ENCODE results near the gene GPRC5D.

The GPRC5D gene

GRCh38 chr12:12979731-12980259 is 27.8 kb upstream of the GPRC5D start:
- peak; percentile 82 for DNase-seq (ENCODE audit: low spot score)

GRCh38 chr12:12979126-12979525 is 27.2 kb upstream of the GPRC5D start:
- no peak for DNase-seq (ENCODE audit: low spot score)

GRCh38 chr12:12977231-12977630 is 25.3 kb upstream of the GPRC5D start:
- DNase-seq (ENCODE audit: low spot score) = no peak

- peak; percentile 66 for DNase-seq (ENCODE audit: low spot score)
Measured at GRCh38 chr12:12976366-12976765, 24.4 kb upstream of the GPRC5D start.

GRCh38 chr12:12975322-12976077 is 23.5 kb upstream of the GPRC5D start:
- peak; percentile 45 for DNase-seq (ENCODE audit: low spot score)

GRCh38 chr12:12974211-12974610 is 22.2 kb upstream of the GPRC5D start:
- no peak for DNase-seq (ENCODE audit: low spot score)

- DNase-seq (ENCODE audit: low spot score) = no peak
Measured at GRCh38 chr12:12973019-12973418, 21.0 kb upstream of the GPRC5D start.

- DNase-seq (ENCODE audit: low spot score) = no peak
Measured at GRCh38 chr12:12965836-12966235, 13.9 kb upstream of the GPRC5D start.

GRCh38 chr12:12964255-12964654 is 12.3 kb upstream of the GPRC5D start:
- DNase-seq (ENCODE audit: low spot score) = no peak

GRCh38 chr12:12960639-12961209 is 8.8 kb upstream of the GPRC5D start:
- no peak for DNase-seq (ENCODE audit: low spot score)

- no peak for DNase-seq (ENCODE audit: low spot score)
Measured at GRCh38 chr12:12958886-12959285, 6.9 kb upstream of the GPRC5D start.

- DNase-seq (ENCODE audit: low spot score) = no peak
Measured at GRCh38 chr12:12954878-12955625, 3.1 kb upstream of the GPRC5D start.

- peak; percentile 37 for DNase-seq (ENCODE audit: low spot score)
Measured at GRCh38 chr12:12954356-12954755, 2.4 kb upstream of the GPRC5D start.

GRCh38 chr12:12951504-12951903 is 466 bp downstream of the GPRC5D start:
- no peak for DNase-seq (ENCODE audit: low spot score)

GRCh38 chr12:12947902-12948301 is 4.1 kb downstream of the GPRC5D start:
- DNase-seq (ENCODE audit: low spot score) = no peak

GRCh38 chr12:12946686-12947355 is 5.1 kb downstream of the GPRC5D start:
- no peak for DNase-seq (ENCODE audit: low spot score)

- DNase-seq (ENCODE audit: low spot score) = no peak
Measured at GRCh38 chr12:12945591-12945990, 6.4 kb downstream of the GPRC5D start.

- DNase-seq (ENCODE audit: low spot score) = peak; percentile 26
Measured at GRCh38 chr12:12943586-12944260, 8.2 kb downstream of the GPRC5D start.

GRCh38 chr12:12941450-12942350 is 10.3 kb downstream of the GPRC5D start:
- DNase-seq (ENCODE audit: low spot score) = no peak

GRCh38 chr12:12939888-12940287 is 12.1 kb downstream of the GPRC5D start:
- DNase-seq (ENCODE audit: low spot score) = no peak

- DNase-seq (ENCODE audit: low spot score) = no peak
Measured at GRCh38 chr12:12938541-12938940, 13.4 kb downstream of the GPRC5D start.
